HEK293 (cell line): ENCODE data around the gene NEK2.
A peak's percentile ranks its signal among the peaks of the same experiment; 100 is the strongest.

Experiments used
- CTCF ChIA-PET: fragments of 350-600 bp; formaldehyde crosslinking; extraction: SDS; loops from one replicate; lab custom pipeline; 2021; ENCODE audit warnings: antibody characterized with exemption; lab: Yijun Ruan, JAX
- POLR2A ChIA-PET: fragments of 300-600 bp; formaldehyde crosslinking; extraction: SDS; loops from one replicate; lab custom pipeline; 2020; ENCODE audit warnings: antibody characterized with exemption, inconsistent platforms; lab: Yijun Ruan, JAX
- H3K27ac ChIP-seq: fragments of 200-500 bp; sonication (Bioruptor generic); 2 replicates; pipeline ENCODE4 v1.5.1; 2014; ENCODE audit warnings: low read depth, low read length, control low read depth, inconsistent platforms; ENCODE audit errors: extremely low read depth
- H3K36me3 ChIP-seq, 2 experiments: fragments of 200-500 bp in 1 of 2; sonication (Bioruptor generic) in 1 of 2; 1 replicate in 1 of 2; 2 replicates in 1 of 2; pipeline ENCODE4 v1.5.1; 2014 to 2017; ENCODE audit warnings: inconsistent platforms in 2 of 2, low read length in 2 of 2; ENCODE audit not compliant: control insufficient read depth in 2 of 2, insufficient read depth in 1 of 2
- H3K4me1 ChIP-seq: fragments of 200-500 bp; sonication (Bioruptor generic); 2 replicates; pipeline ENCODE4 v1.5.1; 2014; ENCODE audit warnings: mild to moderate bottlenecking, low read length, inconsistent platforms; ENCODE audit not compliant: control insufficient read depth, insufficient read depth
- H3K4me3 ChIP-seq: 2 replicates; pipeline ENCODE4 v1.5.1; 2011; ENCODE audit warnings: low read depth, mild to moderate bottlenecking, control low read depth, low read length, moderate library complexity
- H3K9me3 ChIP-seq: fragments of 200-500 bp; sonication (Bioruptor generic); 2 replicates; pipeline ENCODE4 v1.5.1; 2014; ENCODE audit warnings: low read depth, low read length, inconsistent platforms; ENCODE audit not compliant: control insufficient read depth, insufficient read depth
- KLF16 ChIP-seq: fragments of 450-650 bp; formaldehyde crosslinking; IDR thresholded peaks from 2 replicates; pipeline ENCODE4 v1.5.1; 2017; ENCODE audit warnings: missing biosample characterization, missing genetic modification characterization
- PATZ1 ChIP-seq: fragments of 450-650 bp; formaldehyde crosslinking; IDR thresholded peaks from 2 replicates; pipeline ENCODE4 v1.5.1; 2016; ENCODE audit warnings: missing biosample characterization, missing genetic modification characterization
- ZBTB21 ChIP-seq: fragments of 450-650 bp; formaldehyde crosslinking; IDR thresholded peaks from 2 replicates; pipeline ENCODE4 v1.5.1; 2017; ENCODE audit warnings: missing biosample characterization, missing genetic modification characterization
- ZBTB48 ChIP-seq: fragments of 450-650 bp; formaldehyde crosslinking; IDR thresholded peaks from 2 replicates; pipeline ENCODE4 v1.5.1; 2016; ENCODE audit warnings: missing biosample characterization, missing genetic modification characterization
- ZNF10 ChIP-seq: fragments of 450-650 bp; formaldehyde crosslinking; IDR thresholded peaks from 2 replicates; pipeline ENCODE4 v1.5.1; 2017; ENCODE audit warnings: missing biosample characterization, missing genetic modification characterization
- ZNF112 ChIP-seq: fragments of 450-650 bp; formaldehyde crosslinking; IDR thresholded peaks from 2 replicates; pipeline ENCODE4 v1.5.0; 2017; ENCODE audit warnings: missing biosample characterization, missing genetic modification characterization
- ZNF23 ChIP-seq: fragments of 450-650 bp; formaldehyde crosslinking; IDR thresholded peaks from 2 replicates; pipeline ENCODE4 v1.5.1; 2016; ENCODE audit warnings: missing biosample characterization, missing genetic modification characterization, borderline replicate concordance
- ZNF239 ChIP-seq: fragments of 450-650 bp; formaldehyde crosslinking; IDR thresholded peaks from 2 replicates; pipeline ENCODE4 v1.5.1; 2016; ENCODE audit warnings: missing biosample characterization, missing genetic modification characterization
- ZNF350 ChIP-seq: fragments of 450-650 bp; formaldehyde crosslinking; IDR thresholded peaks from 2 replicates; pipeline ENCODE4 v1.5.0; 2017; ENCODE audit warnings: missing biosample characterization, mild to moderate bottlenecking, missing genetic modification characterization
- ZNF362 ChIP-seq: fragments of 450-650 bp; formaldehyde crosslinking; IDR thresholded peaks from 2 replicates; pipeline ENCODE4 v1.5.1; 2016; ENCODE audit warnings: missing biosample characterization, missing genetic modification characterization
- ZNF394 ChIP-seq: fragments of 450-650 bp; formaldehyde crosslinking; IDR thresholded peaks from 2 replicates; pipeline ENCODE4 v1.5.1; 2016; ENCODE audit warnings: missing biosample characterization, missing genetic modification characterization, mild to moderate bottlenecking, moderate library complexity, borderline replicate concordance
- ZNF473 ChIP-seq: fragments of 450-650 bp; formaldehyde crosslinking; IDR thresholded peaks from 2 replicates; pipeline ENCODE4 v1.5.1; 2017; ENCODE audit warnings: missing biosample characterization, missing genetic modification characterization
- ZNF513 ChIP-seq: fragments of 450-650 bp; IDR thresholded peaks from 2 replicates; pipeline ENCODE4 v1.5.1; 2018; ENCODE audit warnings: missing biosample characterization, missing genetic modification characterization
- ZNF549 ChIP-seq: fragments of 450-650 bp; IDR thresholded peaks from 2 replicates; pipeline ENCODE4 v1.5.1; 2018; ENCODE audit warnings: missing biosample characterization, missing genetic modification characterization, mild to moderate bottlenecking, inconsistent platforms, moderate library complexity
- ZNF555 ChIP-seq: fragments of 450-650 bp; formaldehyde crosslinking; conservative IDR thresholded peaks from 2 replicates; pipeline ENCODE4 v1.5.1; 2017; ENCODE audit warnings: missing biosample characterization, mild to moderate bottlenecking, missing genetic modification characterization, inconsistent platforms
- ZNF596 ChIP-seq: fragments of 450-650 bp; IDR thresholded peaks from 2 replicates; pipeline ENCODE4 v1.5.0; 2018; ENCODE audit warnings: missing biosample characterization, mild to moderate bottlenecking, missing genetic modification characterization, moderate library complexity
- ZNF645 ChIP-seq: fragments of 450-650 bp; formaldehyde crosslinking; IDR thresholded peaks from 2 replicates; pipeline ENCODE4; 2016; ENCODE audit warnings: missing biosample characterization, missing genetic modification characterization
- ZNF704 ChIP-seq: fragments of 450-650 bp; formaldehyde crosslinking; IDR thresholded peaks from 2 replicates; pipeline ENCODE4 v1.5.1; 2016; ENCODE audit warnings: missing biosample characterization, missing genetic modification characterization
- ZXDB ChIP-seq: fragments of 450-650 bp; formaldehyde crosslinking; IDR thresholded peaks from 2 replicates; pipeline ENCODE4 v1.5.1; 2016; ENCODE audit warnings: missing biosample characterization, missing genetic modification characterization
- TF ChIP-seq, protein P1 (sequence below): fragments of 450-650 bp; formaldehyde crosslinking; IDR thresholded peaks from 2 replicates; pipeline ENCODE4 v1.5.1; 2016; ENCODE audit warnings: missing biosample characterization, missing genetic modification characterization

NEK2 gene

GRCh38 chr1:211630236-211631081 lies 45.0 kb downstream of the NEK2 start (continued):
- TF ChIP-seq ZNF10 (no peak), ZBTB21 (tag by site-specific recombination) (peak; percentile 23; the same call in 1 of the 2 replicates), ZNF645 (tag by site-specific recombination) (no peak), ZNF112 (0 out of 2 replicates have a peak, but pooled peaks have one; percentile 19), ZNF704 (tag by site-specific recombination) (no peak), ZNF350 (tag by site-specific recombination) (no peak), ZXDB (tag by site-specific recombination) (no peak), ZNF362 (tag by site-specific recombination) (no peak), ZNF394 (tag by site-specific recombination) (no peak), ZNF596 (tag by site-specific recombination) (peak; percentile 26; the same call in 1 of the 2 replicates), ZNF473 (tag by site-specific recombination) (no peak), ZNF23 (tag by site-specific recombination) (no peak), KLF16 (peak; percentile 32), ZNF239 (tag by site-specific recombination) (no peak), ZNF513 (no peak), ZNF555 (tag by site-specific recombination) (no peak)
- TF ChIP-seq, protein P1, sequence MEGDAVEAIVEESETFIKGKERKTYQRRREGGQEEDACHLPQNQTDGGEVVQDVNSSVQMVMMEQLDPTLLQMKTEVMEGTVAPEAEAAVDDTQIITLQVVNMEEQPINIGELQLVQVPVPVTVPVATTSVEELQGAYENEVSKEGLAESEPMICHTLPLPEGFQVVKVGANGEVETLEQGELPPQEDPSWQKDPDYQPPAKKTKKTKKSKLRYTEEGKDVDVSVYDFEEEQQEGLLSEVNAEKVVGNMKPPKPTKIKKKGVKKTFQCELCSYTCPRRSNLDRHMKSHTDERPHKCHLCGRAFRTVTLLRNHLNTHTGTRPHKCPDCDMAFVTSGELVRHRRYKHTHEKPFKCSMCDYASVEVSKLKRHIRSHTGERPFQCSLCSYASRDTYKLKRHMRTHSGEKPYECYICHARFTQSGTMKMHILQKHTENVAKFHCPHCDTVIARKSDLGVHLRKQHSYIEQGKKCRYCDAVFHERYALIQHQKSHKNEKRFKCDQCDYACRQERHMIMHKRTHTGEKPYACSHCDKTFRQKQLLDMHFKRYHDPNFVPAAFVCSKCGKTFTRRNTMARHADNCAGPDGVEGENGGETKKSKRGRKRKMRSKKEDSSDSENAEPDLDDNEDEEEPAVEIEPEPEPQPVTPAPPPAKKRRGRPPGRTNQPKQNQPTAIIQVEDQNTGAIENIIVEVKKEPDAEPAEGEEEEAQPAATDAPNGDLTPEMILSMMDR (tag by site-specific recombination), result peak; percentile 75

GRCh38 chr1:211628417-211628816 lies 47.0 kb downstream of the NEK2 start:
- Histone ChIP-seq H3K4me3 (no peak overlapping the region), H3K4me1 (peaks cover 8% of the 10 kb centered on the region), H3K36me3 (no peaks in the 10 kb centered on the region), H3K9me3 (no peaks in the 10 kb centered on the region), H3K27ac (no peak overlapping the region)
- TF ChIP-seq PATZ1 (no peak), ZBTB48 (tag by site-specific recombination) (no peak), ZNF549 (tag by site-specific recombination) (no peak)
- CTCF ChIA-PET, result interaction anchor here (0.7 to 1.1 kb wide), 3 partner anchors 13 to 126 kb away, joined by 3 read pairs; no protein-coding TSS in a partner anchor
- POLR2A ChIA-PET, result no interaction called here
